ENCODE data around the gene ZNF628. TPM values are rescaled to one million over a fixed set of nuclear protein-coding genes. Genes with fewer than 3 reads are reported as not detected.

The ZNF628 gene
- total RNA-seq (2022; extraction: Qiagen RNA extraction; ENCODE audit: low read depth): 4.5 to 7.2 TPM (median 6.7 TPM) in 5 replicates

DNA sequence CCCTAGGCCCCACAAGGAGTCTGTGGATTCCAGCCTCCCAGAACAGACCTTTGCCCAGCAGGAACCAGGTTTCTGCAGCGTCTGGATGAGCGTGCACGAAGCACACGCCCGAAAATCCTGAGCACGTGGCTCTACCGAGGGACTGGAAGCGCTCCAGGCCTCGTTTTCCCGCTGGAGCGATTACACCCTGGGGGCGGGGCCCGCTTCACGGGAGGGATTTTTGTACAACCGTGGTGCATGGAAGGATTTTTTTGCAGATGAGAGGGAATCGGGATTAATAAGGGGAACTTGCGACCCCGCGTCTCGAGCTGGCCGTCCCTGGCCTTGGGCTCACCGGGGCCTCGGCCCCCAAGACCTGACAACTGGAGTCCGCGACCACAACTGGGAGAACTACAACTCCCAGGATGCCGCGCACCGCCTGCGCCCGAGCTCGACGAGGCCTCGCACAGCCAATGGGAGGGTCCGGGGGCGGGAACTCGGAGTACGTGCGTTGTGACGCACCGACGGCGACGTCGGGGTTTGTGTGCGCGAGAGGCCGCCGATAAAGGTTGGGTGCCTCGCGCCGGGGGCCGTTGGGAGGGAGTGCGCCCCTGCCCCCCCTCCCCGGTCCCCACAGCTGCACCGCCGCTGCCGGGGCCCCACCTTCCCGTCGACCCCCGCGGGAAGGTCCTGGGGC, at the start of gene ZNF628:
ZNF628 (plus strand) TSS at position 518 of the 676 bp plus-strand sequence. CDS start 3,294 bp downstream, outside the sequence.

DNA sequence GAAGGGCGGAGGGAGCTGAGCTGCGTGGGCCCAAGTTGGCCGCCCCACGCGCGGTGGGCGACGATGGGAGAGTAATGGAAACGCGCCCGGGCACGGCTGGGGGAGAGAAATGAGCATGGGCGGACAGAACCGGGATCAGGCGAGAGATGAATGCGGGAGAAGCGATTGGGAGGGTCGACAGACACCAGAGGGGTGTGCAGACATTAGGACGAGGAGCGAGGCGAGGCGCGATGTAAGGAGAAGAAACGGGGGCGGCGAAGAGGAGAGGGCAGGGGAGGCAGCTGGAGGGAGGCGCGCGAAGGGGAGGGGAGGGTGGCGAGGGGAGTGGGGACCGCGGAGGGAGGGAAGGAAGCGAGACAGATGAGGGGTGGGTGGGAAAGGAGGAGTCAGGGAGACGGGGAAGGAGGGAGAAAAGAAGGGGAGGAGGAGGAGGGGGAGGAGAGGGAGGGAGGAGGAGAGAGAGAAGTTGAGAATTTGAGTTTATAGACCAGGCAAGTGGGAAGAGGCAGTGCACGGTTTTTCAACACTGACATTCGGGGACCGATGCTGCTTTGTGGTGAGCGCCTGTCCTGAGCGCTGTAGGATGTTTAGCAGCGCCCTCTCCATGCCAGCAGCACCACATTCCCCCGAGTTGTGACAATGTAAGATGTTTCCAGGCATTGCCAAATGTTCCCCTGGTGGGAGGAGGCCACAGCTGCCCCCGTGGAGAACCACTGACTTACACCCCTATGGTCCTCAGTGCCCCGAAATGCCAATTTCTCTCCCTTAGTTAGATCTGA, 33.2 kb upstream of the ZNF628 start, which contains the start of gene SHISA7:
SHISA7 (minus strand) TSS at position 256 of the 779 bp plus-strand sequence. CDS start 437 bp downstream, outside the sequence.

DNA sequence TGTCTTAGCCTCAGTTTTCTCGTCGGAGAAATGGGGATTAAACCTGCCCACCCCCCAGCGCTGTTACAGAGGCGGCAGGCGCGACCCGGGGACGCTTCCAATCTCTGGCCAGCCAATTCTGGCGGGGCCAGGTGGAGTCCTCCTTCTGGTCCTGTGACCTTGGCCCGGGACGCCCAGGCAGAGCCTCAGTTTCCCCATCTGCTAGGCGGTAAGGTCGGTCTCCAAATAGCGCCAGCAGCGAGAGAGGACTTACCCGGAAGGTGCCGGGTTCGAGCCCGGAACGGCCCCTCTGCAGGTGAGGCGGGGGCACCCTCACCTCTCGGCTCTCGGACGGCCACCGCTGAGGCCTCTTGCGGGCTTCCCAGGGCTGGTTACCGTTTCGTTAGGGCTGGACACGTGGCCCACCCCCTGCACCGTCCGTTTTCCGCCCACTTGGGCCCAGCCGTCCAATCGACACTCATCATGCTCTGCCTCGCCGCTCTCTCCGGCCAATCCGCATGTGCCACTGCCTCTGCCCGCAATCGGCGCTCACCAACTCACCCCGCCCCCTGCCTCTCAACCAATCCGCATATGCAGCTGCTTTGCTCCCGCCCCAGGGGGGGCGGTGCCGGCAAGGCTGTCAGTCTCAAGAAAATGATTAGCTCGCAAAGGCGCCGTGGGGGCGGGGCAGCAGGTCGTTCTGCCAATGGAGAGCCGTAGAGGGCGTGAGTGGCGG, 15.0 kb upstream of the ZNF628 start, which contains the start of gene ISOC2:
ISOC2 (minus strand) TSS at position 384 of the 715 bp plus-strand sequence. CDS start 5,156 bp downstream, outside the sequence.

DNA sequence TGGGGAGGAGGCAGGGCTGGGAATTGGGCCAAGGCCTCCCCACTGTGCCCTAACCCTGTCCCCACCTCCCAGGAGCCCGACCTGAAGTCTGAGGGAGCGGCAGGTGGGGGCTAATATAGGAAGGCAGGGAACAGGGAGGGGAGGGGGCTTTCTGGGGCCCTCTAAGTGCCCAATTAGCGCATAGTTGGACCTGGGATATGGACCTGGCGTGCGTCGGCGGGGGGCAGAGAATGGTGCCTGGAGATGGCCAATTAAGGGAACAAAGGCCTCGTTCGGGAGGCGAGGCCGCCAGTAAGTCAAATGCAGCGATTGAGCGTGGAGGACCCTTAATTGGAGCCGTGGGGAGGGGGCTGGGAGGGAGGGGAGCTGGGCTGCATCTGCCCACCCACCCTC, 11.8 kb upstream of the ZNF628 start, which contains the start of gene C19orf85:
C19orf85 (minus strand) TSS at position 90 of the 393 bp plus-strand sequence. CDS start 197 bp downstream, outside the sequence.

DNA sequence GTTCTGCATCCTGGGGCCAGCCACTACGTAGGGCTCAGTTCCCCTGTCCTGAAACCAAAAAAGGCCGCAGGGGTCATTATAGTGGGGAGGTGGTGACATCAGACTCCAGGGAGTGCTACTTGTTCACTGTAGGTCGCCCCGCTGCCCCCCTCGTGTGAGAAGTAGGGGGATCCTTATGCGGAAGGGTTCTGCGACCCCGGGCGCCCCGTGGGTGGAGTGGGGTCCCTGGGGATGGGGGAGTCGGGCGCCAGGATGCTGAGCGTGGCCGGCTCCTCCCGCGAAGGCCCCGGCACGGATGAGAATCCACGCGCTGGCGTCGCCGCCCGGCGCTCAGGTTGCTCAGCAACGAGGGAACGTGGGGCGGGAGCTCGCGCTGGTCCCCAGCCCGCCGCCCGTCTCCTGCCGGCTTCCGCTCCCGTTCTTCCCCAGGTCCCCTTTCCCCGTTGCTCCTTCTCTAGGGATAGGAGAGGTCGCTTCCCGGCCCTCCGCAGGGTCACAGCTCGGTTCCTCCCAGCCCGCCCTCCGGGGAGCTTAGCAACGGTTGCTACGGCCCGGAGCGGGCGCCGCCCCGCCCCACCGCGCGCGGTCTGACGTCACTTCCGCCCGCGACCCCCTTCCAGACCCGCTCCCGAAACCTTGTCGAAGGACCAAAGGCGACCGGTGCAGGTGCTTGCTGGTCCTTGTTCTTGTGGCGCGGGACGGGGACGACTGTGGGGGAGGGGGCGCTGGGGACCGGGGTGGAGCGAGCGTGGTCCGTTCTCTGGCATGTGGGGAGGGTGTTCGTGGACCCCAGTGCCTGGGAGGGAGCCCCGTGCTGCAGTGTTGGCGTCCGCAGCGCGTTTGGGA, 8.4 kb downstream of the ZNF628 start, which contains the start of gene NAT14:
NAT14 (plus strand) TSS at position 596 of the 846 bp plus-strand sequence. CDS start 521 bp downstream, outside the sequence.

DNA sequence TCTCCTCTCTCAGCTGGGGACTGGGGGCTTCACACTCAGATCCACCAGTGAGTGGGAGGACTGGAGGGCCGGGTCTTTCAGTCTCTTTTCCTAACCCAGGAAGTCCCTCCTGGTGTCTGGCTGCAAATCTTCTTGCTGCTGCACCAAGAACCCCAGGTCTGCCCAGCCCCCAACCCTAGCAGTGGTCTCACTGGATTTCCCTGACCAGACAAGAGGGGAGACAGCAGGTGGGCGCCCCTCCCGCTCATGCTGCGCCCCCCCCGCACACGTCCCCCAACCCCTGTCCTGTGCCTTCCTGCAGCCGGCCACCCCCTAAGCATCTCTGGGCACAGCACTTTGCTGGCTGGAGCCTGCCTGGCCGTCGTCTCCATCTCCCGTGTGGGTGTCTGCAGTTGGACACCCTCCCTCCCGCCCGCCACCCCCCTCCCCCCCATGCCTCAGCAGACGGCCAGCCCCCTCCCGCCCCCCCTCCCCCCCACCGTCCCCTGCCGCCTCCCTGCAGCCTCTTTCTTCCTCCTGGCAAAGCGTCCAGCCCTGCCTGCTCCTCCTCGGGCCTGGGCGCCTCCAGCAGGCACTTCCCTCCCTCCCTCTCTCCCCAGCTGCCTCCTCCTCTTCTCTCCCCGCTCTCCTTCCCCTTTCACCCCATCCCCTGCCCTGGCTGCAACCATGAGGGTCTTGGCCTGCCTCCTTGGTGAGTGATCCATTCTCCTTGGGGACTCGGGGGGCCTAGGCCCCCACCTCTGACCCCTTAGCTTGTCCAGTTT, 11.7 kb downstream of the ZNF628 start, which contains the start of gene SSC5D:
SSC5D (plus strand) TSS at position 513 of the 764 bp plus-strand sequence; CDS start at position 667, 154 bp downstream.

Other genes starting within 250 kb of the ZNF628 start
- gene TMEM86B, start 247.9 kb upstream of the ZNF628 start, total RNA-seq (2022; extraction: Qiagen RNA extraction; ENCODE audit: low read depth): 3.1 to 5.3 TPM (median 4.1 TPM) in 5 replicates
- gene PPP6R1, start 217.6 kb upstream of the ZNF628 start, total RNA-seq (2022; extraction: Qiagen RNA extraction; ENCODE audit: low read depth): 84.5 to 118 TPM (median 109 TPM) in 5 replicates
- 120 to 145 TPM (median 138 TPM) in 5 replicates for gene HSPBP1, start 196.5 kb upstream of the ZNF628 start, total RNA-seq (2022; extraction: Qiagen RNA extraction; ENCODE audit: low read depth)
- gene BRSK1, start 192.6 kb upstream of the ZNF628 start, total RNA-seq (2022; extraction: Qiagen RNA extraction; ENCODE audit: low read depth): 2.5 to 4.3 TPM (median 4.1 TPM) in 5 replicates
- gene TMEM150B, start 151.3 kb upstream of the ZNF628 start, total RNA-seq (2022; extraction: Qiagen RNA extraction; ENCODE audit: low read depth): not detected in 5 replicates
- 3.7 to 7.5 TPM (median 5.9 TPM) in 5 replicates for gene KMT5C, start 136.7 kb upstream of the ZNF628 start, total RNA-seq (2022; extraction: Qiagen RNA extraction; ENCODE audit: low read depth)
- 0.57 to 1.2 TPM (median 0.81 TPM) in 5 replicates for gene COX6B2, start 121.9 kb upstream of the ZNF628 start, total RNA-seq (2022; extraction: Qiagen RNA extraction; ENCODE audit: low read depth)
- 0.08 to 0.33 TPM (median 0.13 TPM) in 5 replicates for gene GARIN5B, start 113.4 kb upstream of the ZNF628 start, total RNA-seq (2022; extraction: Qiagen RNA extraction; ENCODE audit: low read depth)
- gene IL11, start 106.2 kb upstream of the ZNF628 start, total RNA-seq (2022; extraction: Qiagen RNA extraction; ENCODE audit: low read depth): 14.5 to 19.3 TPM (median 18.6 TPM) in 5 replicates
- 0.94 to 2.2 TPM (median 1.7 TPM) in 5 replicates for gene TMEM190, start 99.8 kb upstream of the ZNF628 start, total RNA-seq (2022; extraction: Qiagen RNA extraction; ENCODE audit: low read depth)
- 2.8 to 9.2 TPM (median 7.0 TPM) in 5 replicates for gene TMEM238, start 92.3 kb upstream of the ZNF628 start, total RNA-seq (2022; extraction: Qiagen RNA extraction; ENCODE audit: low read depth)
- gene RPL28, start 90.7 kb upstream of the ZNF628 start, total RNA-seq (2022; extraction: Qiagen RNA extraction; ENCODE audit: low read depth): 2,491 to 3,078 TPM (median 2,623 TPM) in 5 replicates
- gene UBE2S, start 68.8 kb upstream of the ZNF628 start, total RNA-seq (2022; extraction: Qiagen RNA extraction; ENCODE audit: low read depth): 343 to 483 TPM (median 443 TPM) in 5 replicates
- not detected in 5 replicates for gene SHISA7, start 33.3 kb upstream of the ZNF628 start, total RNA-seq (2022; extraction: Qiagen RNA extraction; ENCODE audit: low read depth)
- 51.3 to 61.4 TPM (median 58.4 TPM) in 5 replicates for gene ISOC2, start 15.0 kb upstream of the ZNF628 start, total RNA-seq (2022; extraction: Qiagen RNA extraction; ENCODE audit: low read depth)
- gene C19orf85, start 11.9 kb upstream of the ZNF628 start, total RNA-seq (2022; extraction: Qiagen RNA extraction; ENCODE audit: low read depth): not detected in 5 replicates
- 34.8 to 57.0 TPM (median 55.0 TPM) in 5 replicates for gene NAT14, start 8.6 kb downstream of the ZNF628 start, total RNA-seq (2022; extraction: Qiagen RNA extraction; ENCODE audit: low read depth)
- gene SSC5D, start 11.8 kb downstream of the ZNF628 start, total RNA-seq (2022; extraction: Qiagen RNA extraction; ENCODE audit: low read depth): 0.35 to 0.82 TPM (median 0.57 TPM) in 5 replicates
- gene SBK2, start 60.5 kb downstream of the ZNF628 start, total RNA-seq (2022; extraction: Qiagen RNA extraction; ENCODE audit: low read depth): 1.3 to 2.3 TPM (median 1.8 TPM) in 5 replicates
- 1.3 to 1.9 TPM (median 1.6 TPM) in 5 replicates for gene SBK3, start 68.9 kb downstream of the ZNF628 start, total RNA-seq (2022; extraction: Qiagen RNA extraction; ENCODE audit: low read depth)
- gene ZNF579, start 104.2 kb downstream of the ZNF628 start, total RNA-seq (2022; extraction: Qiagen RNA extraction; ENCODE audit: low read depth): 20.1 to 37.6 TPM (median 28.4 TPM) in 5 replicates
- gene FIZ1, start 122.9 kb downstream of the ZNF628 start, total RNA-seq (2022; extraction: Qiagen RNA extraction; ENCODE audit: low read depth): 20.5 to 24.3 TPM (median 23.6 TPM) in 5 replicates
- gene ZNF524, start 123.7 kb downstream of the ZNF628 start, total RNA-seq (2022; extraction: Qiagen RNA extraction; ENCODE audit: low read depth): 12.5 to 17.5 TPM (median 16.0 TPM) in 5 replicates
- gene ZNF865, start 129.0 kb downstream of the ZNF628 start, total RNA-seq (2022; extraction: Qiagen RNA extraction; ENCODE audit: low read depth): 7.6 to 13.0 TPM (median 12.1 TPM) in 5 replicates
- 4.8 to 6.1 TPM (median 5.3 TPM) in 5 replicates for gene ZNF784, start 147.9 kb downstream of the ZNF628 start, total RNA-seq (2022; extraction: Qiagen RNA extraction; ENCODE audit: low read depth)
- 31.0 to 51.4 TPM (median 48.6 TPM) in 5 replicates for gene ZNF580, start 164.4 kb downstream of the ZNF628 start, total RNA-seq (2022; extraction: Qiagen RNA extraction; ENCODE audit: low read depth)
- 39.2 to 55.8 TPM (median 47.7 TPM) in 5 replicates for gene ZNF581, start 167.0 kb downstream of the ZNF628 start, total RNA-seq (2022; extraction: Qiagen RNA extraction; ENCODE audit: low read depth)
- 13.7 to 19.1 TPM (median 18.0 TPM) in 5 replicates for gene CCDC106, start 171.6 kb downstream of the ZNF628 start, total RNA-seq (2022; extraction: Qiagen RNA extraction; ENCODE audit: low read depth)
- 260 to 300 TPM (median 285 TPM) in 5 replicates for gene U2AF2, start 178.4 kb downstream of the ZNF628 start, total RNA-seq (2022; extraction: Qiagen RNA extraction; ENCODE audit: low read depth)
- 130 to 211 TPM (median 195 TPM) in 5 replicates for gene EPN1, start 198.6 kb downstream of the ZNF628 start, total RNA-seq (2022; extraction: Qiagen RNA extraction; ENCODE audit: low read depth)

All from A549 treated with GW870086 at 1 μM for 4 hours (cell line).